Hepatocyte (in vitro differentiated cells): ENCODE results near the gene PPP1R27.

Source experiments
- EZH2 ChIP-seq: fragments of 200-600 bp; sonication (generic); IDR thresholded peaks from 2 replicates; pipeline ENCODE4 v1.6.1; 2016; ENCODE audit warnings: antibody characterized with exemption, mild to moderate bottlenecking, borderline replicate concordance
- TF ChIP-seq, protein P1 (sequence below): fragments of 200-600 bp; sonication (generic); IDR thresholded peaks from 2 replicates; pipeline ENCODE4 v1.5.1; 2016; ENCODE audit warnings: antibody characterized with exemption, mild to moderate bottlenecking; ENCODE audit not compliant: poor library complexity

DNA sequence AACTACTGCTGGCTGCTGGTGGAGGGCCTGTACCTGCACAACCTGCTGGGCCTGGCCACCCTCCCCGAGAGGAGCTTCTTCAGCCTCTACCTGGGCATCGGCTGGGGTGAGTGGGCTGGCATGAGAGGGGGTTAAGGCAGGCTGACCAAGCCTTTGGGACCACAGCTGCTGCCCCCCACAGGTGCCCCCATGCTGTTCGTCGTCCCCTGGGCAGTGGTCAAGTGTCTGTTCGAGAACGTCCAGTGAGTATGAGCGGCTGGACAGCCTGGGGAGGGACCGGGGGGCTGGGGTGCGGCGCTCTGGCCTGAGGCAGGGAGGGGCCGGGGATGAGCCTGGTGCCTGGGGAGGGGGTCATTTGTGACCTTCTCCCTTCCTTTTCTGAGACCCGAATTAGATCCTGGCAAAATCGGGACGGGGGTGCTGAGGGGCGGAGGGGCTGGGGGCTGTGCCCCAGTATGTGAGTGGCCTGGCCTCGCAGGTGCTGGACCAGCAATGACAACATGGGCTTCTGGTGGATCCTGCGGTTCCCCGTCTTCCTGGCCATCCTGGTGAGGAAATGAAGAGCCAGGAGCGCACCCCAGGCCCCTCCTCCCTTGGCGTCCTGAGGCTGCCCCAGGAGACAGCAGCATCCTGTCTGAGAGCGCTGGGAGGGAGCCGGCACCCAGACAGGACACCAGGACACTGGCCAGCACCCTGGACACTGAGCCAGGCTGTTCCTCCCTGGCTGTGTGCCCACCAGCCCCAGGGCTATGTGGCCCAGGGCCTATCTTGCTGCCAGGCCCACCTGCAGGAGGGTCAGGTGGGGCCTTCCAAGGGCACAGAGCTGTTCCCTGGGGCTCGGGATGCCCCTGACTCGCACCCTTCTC lies 22.9 kb downstream of the PPP1R27 start:
- TF ChIP-seq, protein P1, sequence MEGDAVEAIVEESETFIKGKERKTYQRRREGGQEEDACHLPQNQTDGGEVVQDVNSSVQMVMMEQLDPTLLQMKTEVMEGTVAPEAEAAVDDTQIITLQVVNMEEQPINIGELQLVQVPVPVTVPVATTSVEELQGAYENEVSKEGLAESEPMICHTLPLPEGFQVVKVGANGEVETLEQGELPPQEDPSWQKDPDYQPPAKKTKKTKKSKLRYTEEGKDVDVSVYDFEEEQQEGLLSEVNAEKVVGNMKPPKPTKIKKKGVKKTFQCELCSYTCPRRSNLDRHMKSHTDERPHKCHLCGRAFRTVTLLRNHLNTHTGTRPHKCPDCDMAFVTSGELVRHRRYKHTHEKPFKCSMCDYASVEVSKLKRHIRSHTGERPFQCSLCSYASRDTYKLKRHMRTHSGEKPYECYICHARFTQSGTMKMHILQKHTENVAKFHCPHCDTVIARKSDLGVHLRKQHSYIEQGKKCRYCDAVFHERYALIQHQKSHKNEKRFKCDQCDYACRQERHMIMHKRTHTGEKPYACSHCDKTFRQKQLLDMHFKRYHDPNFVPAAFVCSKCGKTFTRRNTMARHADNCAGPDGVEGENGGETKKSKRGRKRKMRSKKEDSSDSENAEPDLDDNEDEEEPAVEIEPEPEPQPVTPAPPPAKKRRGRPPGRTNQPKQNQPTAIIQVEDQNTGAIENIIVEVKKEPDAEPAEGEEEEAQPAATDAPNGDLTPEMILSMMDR: no peak
- TF ChIP-seq EZH2: no peak
